Lower lobe of right lung (tissue), 2 donors: Measurements from ENCODE around the gene ULK4. TPM values are rescaled to one million over a fixed set of nuclear protein-coding genes. Genes with fewer than 3 reads are reported as not detected.

Experiments used
- ATAC-seq, 2 donors: fragments of 200-7000 bp; cut with Tn5 transposase; one replicate each; pipeline ENCODE4 v1.9.1; 2020 to 2022; ENCODE audit warnings: mild to moderate bottlenecking in 2 of 2, moderate library complexity in 2 of 2
- DNase-seq: peaks from one replicate; pipeline ENCODE4 v3.0.0-alpha.2; 2020
- H3K27ac ChIP-seq: fragments of 200-600 bp; one replicate; pipeline ENCODE4 v1.8.0; 2022
- H3K27me3 ChIP-seq: fragments of 200-600 bp; one replicate; pipeline ENCODE4 v1.8.0; 2022; ENCODE audit warnings: low read depth
- H3K36me3 ChIP-seq: fragments of 200-600 bp; one replicate; pipeline ENCODE4 v1.8.0; 2022; ENCODE audit warnings: mild to moderate bottlenecking
- H3K4me1 ChIP-seq: fragments of 200-600 bp; one replicate; pipeline ENCODE4 v1.8.0; 2022
- H3K4me3 ChIP-seq: fragments of 200-600 bp; one replicate; pipeline ENCODE4 v1.8.0; 2022; ENCODE audit warnings: mild to moderate bottlenecking
- H3K9me3 ChIP-seq: fragments of 200-600 bp; one replicate; pipeline ENCODE4 v1.8.0; 2022
- intact Hi-C: fragments of 100-400 bp; cut with DNase I; formaldehyde crosslinking; loops from one replicate; pipeline ENCODE4 v1.11.0; 2022
- total RNA-seq: library from RNA; stranded (reverse); fragmentation: NEBNext Ultra II Directional; extraction: Animal tissue kit (Norgen Biotek cat#: 25700); gene quantifications from one replicate; pipeline ENCODE4 v1.2.1, GENCODE V29; 2021
- TF ChIP-seq, protein P1 (sequence below): fragments of 200-600 bp; IDR thresholded peaks from one replicate; pipeline ENCODE4 v1.8.0; 2022; ENCODE audit warnings: antibody characterized with exemption, mild to moderate bottlenecking
- donor health status: DM: no; HTN: yes; CAD: no; lungs with severe emphysema.

Gene ULK4
- total RNA-seq, 1 donor from 2014 or later: 11.4 TPM

- TF ChIP-seq, protein P1, sequence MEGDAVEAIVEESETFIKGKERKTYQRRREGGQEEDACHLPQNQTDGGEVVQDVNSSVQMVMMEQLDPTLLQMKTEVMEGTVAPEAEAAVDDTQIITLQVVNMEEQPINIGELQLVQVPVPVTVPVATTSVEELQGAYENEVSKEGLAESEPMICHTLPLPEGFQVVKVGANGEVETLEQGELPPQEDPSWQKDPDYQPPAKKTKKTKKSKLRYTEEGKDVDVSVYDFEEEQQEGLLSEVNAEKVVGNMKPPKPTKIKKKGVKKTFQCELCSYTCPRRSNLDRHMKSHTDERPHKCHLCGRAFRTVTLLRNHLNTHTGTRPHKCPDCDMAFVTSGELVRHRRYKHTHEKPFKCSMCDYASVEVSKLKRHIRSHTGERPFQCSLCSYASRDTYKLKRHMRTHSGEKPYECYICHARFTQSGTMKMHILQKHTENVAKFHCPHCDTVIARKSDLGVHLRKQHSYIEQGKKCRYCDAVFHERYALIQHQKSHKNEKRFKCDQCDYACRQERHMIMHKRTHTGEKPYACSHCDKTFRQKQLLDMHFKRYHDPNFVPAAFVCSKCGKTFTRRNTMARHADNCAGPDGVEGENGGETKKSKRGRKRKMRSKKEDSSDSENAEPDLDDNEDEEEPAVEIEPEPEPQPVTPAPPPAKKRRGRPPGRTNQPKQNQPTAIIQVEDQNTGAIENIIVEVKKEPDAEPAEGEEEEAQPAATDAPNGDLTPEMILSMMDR: no peak
- Histone ChIP-seq H3K36me3 (no peaks in the 10 kb centered on the region), H3K27me3 (no peaks in the 10 kb centered on the region), H3K27ac (no peak overlapping the region), H3K9me3 (no peaks in the 10 kb centered on the region), H3K4me3 (no peak overlapping the region), H3K4me1 (peaks cover 92% of the 10 kb centered on the region)
- ATAC-seq (no peak), DNase-seq (no peak)
- intact Hi-C loops: no loop called here
Measured at GRCh38 chr3:41216993-41217392, 744.9 kb downstream of the ULK4 start.

DNA sequence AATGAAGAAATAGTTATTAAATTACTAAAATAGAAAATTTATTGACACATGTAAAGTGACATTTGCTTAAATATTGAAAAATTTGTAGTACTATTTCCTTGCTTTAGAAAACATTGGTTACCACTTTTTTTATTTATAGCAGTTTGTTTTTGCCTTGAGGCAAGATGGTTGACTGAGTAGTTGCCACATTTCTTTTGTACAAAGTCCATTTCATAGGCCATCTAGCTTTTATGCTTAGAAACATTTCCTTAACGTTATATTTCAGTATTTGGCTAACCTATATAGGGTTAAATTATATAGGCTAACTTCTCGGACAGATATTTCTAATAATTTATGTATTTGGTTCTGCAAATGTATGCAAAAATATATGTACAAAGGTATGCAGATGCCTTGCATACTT is 745.5 kb downstream of the ULK4 start:
- no peak overlapping the region for H3K4me3 ChIP-seq
- no peak overlapping the region for H3K27ac ChIP-seq
- TF ChIP-seq, protein P1: no peak
- H3K9me3 ChIP-seq: no peaks in the 10 kb centered on the region
- no peaks in the 10 kb centered on the region for H3K27me3 ChIP-seq
- DNase-seq (no peak), ATAC-seq (no peak)
- no peaks in the 10 kb centered on the region for H3K36me3 ChIP-seq
- intact Hi-C loops: no loop called here
- H3K4me1 ChIP-seq: peaks cover 87% of the 10 kb centered on the region

- Histone ChIP-seq H3K9me3 (no peaks in the 10 kb centered on the region), H3K36me3 (no peaks in the 10 kb centered on the region), H3K27me3 (no peaks in the 10 kb centered on the region), H3K4me1 (peaks cover 66% of the 10 kb centered on the region), H3K4me3 (no peak overlapping the region), H3K27ac (no peak overlapping the region)
- no peak for DNase-seq
- ATAC-seq: no peak
- intact Hi-C loops: no loop called here
- TF ChIP-seq, protein P1: no peak
Measured at GRCh38 chr3:41213588-41213987, 748.3 kb downstream of the ULK4 start.

DNA sequence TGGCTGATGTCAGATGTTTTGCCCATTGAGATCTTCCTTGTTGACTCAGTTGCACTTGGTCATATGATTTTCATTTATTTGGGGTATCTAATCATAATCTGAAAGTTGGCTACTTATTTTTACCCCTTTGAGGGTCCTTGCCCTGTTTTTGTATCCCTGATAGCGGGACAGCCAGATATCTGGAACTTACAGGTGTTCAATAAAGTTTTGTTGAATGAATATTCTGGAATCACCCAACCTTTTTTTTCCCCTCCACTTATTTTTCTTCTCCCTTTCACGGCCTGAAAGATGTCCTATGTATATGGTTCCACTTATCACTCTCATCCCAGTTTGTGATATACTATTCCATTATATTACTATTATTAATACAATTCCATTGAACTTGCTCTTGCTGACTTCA is 749.8 kb downstream of the ULK4 start:
- H3K27ac ChIP-seq: no peak overlapping the region

DNA sequence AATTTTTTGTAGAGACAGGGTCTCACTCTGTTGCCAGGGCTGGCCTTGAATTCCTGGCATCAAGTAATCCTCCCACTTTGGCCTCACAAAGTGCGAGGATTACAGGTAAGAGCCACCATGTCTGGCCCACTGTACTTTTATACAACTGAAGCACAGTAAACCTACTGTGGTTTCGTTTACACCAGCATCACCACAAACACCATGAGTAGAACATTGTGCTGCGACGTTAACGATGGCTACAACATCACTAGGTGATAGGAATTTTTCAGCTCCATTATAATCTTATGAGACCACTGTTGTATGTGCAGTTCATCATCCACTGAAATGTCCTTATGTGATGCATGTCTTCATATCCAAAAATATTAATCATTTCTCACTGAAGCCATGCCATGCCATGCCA is 750.9 kb downstream of the ULK4 start:
- intact Hi-C loops: no loop called here
- no peak overlapping the region for H3K27ac ChIP-seq
- no peaks in the 10 kb centered on the region for H3K9me3 ChIP-seq
- H3K27me3 ChIP-seq: no peaks in the 10 kb centered on the region
- no peak for DNase-seq
- TF ChIP-seq, protein P1: no peak
- peaks cover 67% of the 10 kb centered on the region for H3K4me1 ChIP-seq
- ATAC-seq: no peak
- H3K36me3 ChIP-seq: no peaks in the 10 kb centered on the region
- no peak overlapping the region for H3K4me3 ChIP-seq

More for the DNA sequence above, 749.8 kb downstream of the ULK4 start:
- TF ChIP-seq, protein P1: no peak
- no peaks in the 10 kb centered on the region for H3K27me3 ChIP-seq
- H3K36me3 ChIP-seq: no peaks in the 10 kb centered on the region
- DNase-seq (no peak), ATAC-seq (no peak)
- no peaks in the 10 kb centered on the region for H3K9me3 ChIP-seq
- H3K4me1 ChIP-seq: peaks cover 67% of the 10 kb centered on the region
- no peak overlapping the region for H3K4me3 ChIP-seq
- intact Hi-C loops: no loop called here

GRCh38 chr3:41209646-41210045 is 752.3 kb downstream of the ULK4 start:
- Histone ChIP-seq H3K9me3 (no peaks in the 10 kb centered on the region), H3K4me1 (peaks cover 69% of the 10 kb centered on the region), H3K4me3 (no peak overlapping the region), H3K36me3 (no peaks in the 10 kb centered on the region), H3K27me3 (no peaks in the 10 kb centered on the region), H3K27ac (no peak overlapping the region)
- TF ChIP-seq, protein P1: no peak
- intact Hi-C loops: no loop called here
- ATAC-seq (no peak), DNase-seq (no peak)
